ENCODE data around the gene IPPK.

GRCh38 chr9:92711844-92712243 is 41.9 kb upstream of the IPPK start:
- TF ChIP-seq, protein P1, sequence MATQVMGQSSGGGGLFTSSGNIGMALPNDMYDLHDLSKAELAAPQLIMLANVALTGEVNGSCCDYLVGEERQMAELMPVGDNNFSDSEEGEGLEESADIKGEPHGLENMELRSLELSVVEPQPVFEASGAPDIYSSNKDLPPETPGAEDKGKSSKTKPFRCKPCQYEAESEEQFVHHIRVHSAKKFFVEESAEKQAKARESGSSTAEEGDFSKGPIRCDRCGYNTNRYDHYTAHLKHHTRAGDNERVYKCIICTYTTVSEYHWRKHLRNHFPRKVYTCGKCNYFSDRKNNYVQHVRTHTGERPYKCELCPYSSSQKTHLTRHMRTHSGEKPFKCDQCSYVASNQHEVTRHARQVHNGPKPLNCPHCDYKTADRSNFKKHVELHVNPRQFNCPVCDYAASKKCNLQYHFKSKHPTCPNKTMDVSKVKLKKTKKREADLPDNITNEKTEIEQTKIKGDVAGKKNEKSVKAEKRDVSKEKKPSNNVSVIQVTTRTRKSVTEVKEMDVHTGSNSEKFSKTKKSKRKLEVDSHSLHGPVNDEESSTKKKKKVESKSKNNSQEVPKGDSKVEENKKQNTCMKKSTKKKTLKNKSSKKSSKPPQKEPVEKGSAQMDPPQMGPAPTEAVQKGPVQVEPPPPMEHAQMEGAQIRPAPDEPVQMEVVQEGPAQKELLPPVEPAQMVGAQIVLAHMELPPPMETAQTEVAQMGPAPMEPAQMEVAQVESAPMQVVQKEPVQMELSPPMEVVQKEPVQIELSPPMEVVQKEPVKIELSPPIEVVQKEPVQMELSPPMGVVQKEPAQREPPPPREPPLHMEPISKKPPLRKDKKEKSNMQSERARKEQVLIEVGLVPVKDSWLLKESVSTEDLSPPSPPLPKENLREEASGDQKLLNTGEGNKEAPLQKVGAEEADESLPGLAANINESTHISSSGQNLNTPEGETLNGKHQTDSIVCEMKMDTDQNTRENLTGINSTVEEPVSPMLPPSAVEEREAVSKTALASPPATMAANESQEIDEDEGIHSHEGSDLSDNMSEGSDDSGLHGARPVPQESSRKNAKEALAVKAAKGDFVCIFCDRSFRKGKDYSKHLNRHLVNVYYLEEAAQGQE (IDR thresholded peaks at IDR 0.05; ENCODE audit: low read depth): no peak
- TF ChIP-seq CTCF (IDR thresholded peaks at IDR 0.05 in 2 of 3, conservative IDR thresholded peaks at IDR 0.05 in 1 of 3; ENCODE audit: borderline replicate concordance in 1 of 3, insufficient read depth in 1 of 3, low read depth in 2 of 3, low read length in 2 of 3): no peak
- no peak for TF ChIP-seq POLR2A (IDR thresholded peaks at IDR 0.05; ENCODE audit: borderline replicate concordance, extremely low read depth, insufficient read depth, insufficient read length)
- TF ChIP-seq RAD21 (IDR thresholded peaks at IDR 0.05; ENCODE audit: low read depth): no peak

Data from HCT116 (cell line).